Kidney (tissue), 14 donors: ENCODE results near the gene UCHL3. TPM values are rescaled to one million over a fixed set of nuclear protein-coding genes. Genes with fewer than 3 reads are reported as not detected.

Experiments used
- DNase-seq, 5 donors: peaks; one replicate each; pipeline ENCODE4 v3.0.0-alpha.2; 2013 to 2020
- FAIRE-seq: peaks from 2 replicates; lab custom pipeline; 2012; peaks lifted over from hg19 to GRCh38; lab: Jason Lieb, UNC
- H3K27ac ChIP-seq, 2 donors: one replicate each; pipeline ENCODE4 v1.7.0; 2013; ENCODE audit warnings: low read depth in 2 of 2, low read length in 2 of 2, inconsistent platforms in 1 of 2
- H3K27me3 ChIP-seq: one replicate; pipeline ENCODE4 v1.7.1; 2013; ENCODE audit warnings: low read length, inconsistent platforms; ENCODE audit not compliant: control insufficient read depth, insufficient read depth
- H3K36me3 ChIP-seq, 3 donors: one replicate each; pipeline versions ENCODE4 v1.7.0 to v1.7.1; 2013; ENCODE audit warnings: low read length in 3 of 3, control low read depth in 1 of 3, inconsistent platforms in 1 of 3; ENCODE audit not compliant: insufficient read depth in 3 of 3, control insufficient read depth in 2 of 3
- H3K4me1 ChIP-seq, 3 donors: one replicate each; pipeline versions ENCODE4 v1.7.0 to v1.7.1; 2013; ENCODE audit warnings: low read length in 3 of 3, inconsistent platforms in 1 of 3, low read depth in 1 of 3; ENCODE audit not compliant: control insufficient read depth in 2 of 3, insufficient read depth in 2 of 3
- H3K4me3 ChIP-seq, 3 donors: one replicate each; pipeline versions ENCODE4 v1.7.0 to v1.8.1; 2013; ENCODE audit warnings: low read length in 3 of 3, control low read depth in 1 of 3, inconsistent platforms in 1 of 3
- H3K9ac ChIP-seq, 3 donors: one replicate each; pipeline versions ENCODE4 v1.7.0 to v1.7.1; 2013; ENCODE audit warnings: low read length in 3 of 3, control low read depth in 1 of 3, inconsistent platforms in 1 of 3
- H3K9me3 ChIP-seq, 3 donors: one replicate each; pipeline versions ENCODE4 v1.7.0 to v1.7.1; 2013; ENCODE audit warnings: low read length in 3 of 3, control low read depth in 1 of 3, inconsistent platforms in 1 of 3; ENCODE audit not compliant: control insufficient read depth in 2 of 3, insufficient read depth in 1 of 3
- CTCF ChIP-seq: IDR thresholded peaks from 3 replicates; pipeline ENCODE4 v1.5.1; 2012; ENCODE audit warnings: mild to moderate bottlenecking, moderate library complexity, borderline replicate concordance; ENCODE audit not compliant: insufficient read depth; ENCODE audit errors: extremely low read depth
- intact Hi-C: fragments of 100-400 bp; cut with DNase I; formaldehyde crosslinking; loops from one replicate; pipeline ENCODE4 v1.11.1; 2022
- polyA plus RNA-seq: library from polyadenylated mRNA; stranded (reverse); fragments of 350-450 nt; fragmentation: Illumina TruSeq; extraction: RNeasy Lipid Tissue Mini Kit (QIAGEN cat#74804); gene quantifications from one replicate; pipeline ENCODE4 v1.2.3, GENCODE V29; 2014; ENCODE audit warnings: low read depth, low replicate concordance; ENCODE audit not compliant: insufficient read depth
- total RNA-seq: library from RNA; stranded (reverse); fragmentation: NEBNext Ultra II Directional; extraction: Animal tissue kit (Norgen Biotek cat#: 25700); gene quantifications from one replicate; pipeline ENCODE4 v1.2.1, GENCODE V29; 2021
- donor health status: control.
- donor health status: control.
- donor health status: control.
- donor health status: control.
- donor health status: control.
- donor health status: DM: yes; HTN: yes; CAD: no.
- donor health status: Normal renal cell carcinoma (clear cell type).

Gene UCHL3
- total and polyA plus RNA-seq, 2 donors from 2014 or later: 26.0 to 65.0 TPM

GRCh38 chr13:75507027-75508001 lies 42.3 kb upstream of the UCHL3 start:
- no peak for TF ChIP-seq CTCF
- H3K4me1 ChIP-seq: no peaks in the 10 kb centered on the region
- no peak overlapping the region for H3K4me3 ChIP-seq
- intact Hi-C loops: no loop called here
- H3K27ac ChIP-seq: no peak overlapping the region
- no peaks in the 10 kb centered on the region for H3K36me3 ChIP-seq
- no peaks in the 10 kb centered on the region for H3K27me3 ChIP-seq
- no peaks in the 10 kb centered on the region for H3K9me3 ChIP-seq
- no peak for FAIRE-seq
- DNase-seq: peak in 1 of 5 donors; percentile 66
- no peak overlapping the region for H3K9ac ChIP-seq

GRCh38 chr13:75508002-75508548 lies 41.5 kb upstream of the UCHL3 start:
- no peaks in the 10 kb centered on the region for H3K4me1 ChIP-seq
- no peak for FAIRE-seq
- H3K4me3 ChIP-seq: no peak overlapping the region
- no peak overlapping the region for H3K27ac ChIP-seq
- no peak overlapping the region for H3K9ac ChIP-seq
- H3K9me3 ChIP-seq: no peaks in the 10 kb centered on the region
- H3K27me3 ChIP-seq: no peaks in the 10 kb centered on the region
- DNase-seq: peak in 1 of 5 donors; percentile 69
- no peaks in the 10 kb centered on the region for H3K36me3 ChIP-seq
- TF ChIP-seq CTCF: no peak
- intact Hi-C loops: no loop called here

- no peaks in the 10 kb centered on the region for H3K27me3 ChIP-seq
- H3K4me1 ChIP-seq: no peaks in the 10 kb centered on the region
- no peak overlapping the region for H3K4me3 ChIP-seq
- TF ChIP-seq CTCF: no peak
- H3K36me3 ChIP-seq: no peaks in the 10 kb centered on the region
- no peaks in the 10 kb centered on the region for H3K9me3 ChIP-seq
- no peak overlapping the region for H3K27ac ChIP-seq
- intact Hi-C loops: no loop called here
- DNase-seq: no peak
- no peak overlapping the region for H3K9ac ChIP-seq
- FAIRE-seq: no peak
Observed at GRCh38 chr13:75511051-75511625, 38.5 kb upstream of the UCHL3 start.
